ENCODE results near the gene SLC27A1.

SLC27A1 gene

GRCh38 chr19:17520865-17521264 is 50.5 kb downstream of the SLC27A1 start:
- ATAC-seq: no peak; the same call in 2 of the 3 replicates
- TF ChIP-seq PPARA (CRISPR knock-in tag; IDR thresholded peaks at IDR 0.05; ENCODE audit: borderline replicate concordance) (no peak), SNAI2 (CRISPR knock-in tag; IDR thresholded peaks at IDR 0.05) (no peak), ISL1 (CRISPR knock-in tag; IDR thresholded peaks at IDR 0.05) (no peak), ARNTL (CRISPR knock-in tag; IDR thresholded peaks at IDR 0.05; ENCODE audit: borderline replicate concordance, low read depth) (no peak), CSRNP3 (CRISPR knock-in tag; IDR thresholded peaks at IDR 0.05) (no peak), CSDC2 (CRISPR knock-in tag; IDR thresholded peaks at IDR 0.05) (no peak), ZC3H10 (CRISPR knock-in tag; IDR thresholded peaks at IDR 0.05) (no peak), ZFP30 (CRISPR knock-in tag; IDR thresholded peaks at IDR 0.05) (no peak), BACH2 (CRISPR knock-in tag; IDR thresholded peaks at IDR 0.05; ENCODE audit: borderline replicate concordance) (no peak), TOX (CRISPR knock-in tag; IDR thresholded peaks at IDR 0.05; ENCODE audit: borderline replicate concordance) (no peak), GLIS3 (CRISPR knock-in tag; IDR thresholded peaks at IDR 0.05) (no peak), POU6F1 (CRISPR knock-in tag; IDR thresholded peaks at IDR 0.05; ENCODE audit: borderline replicate concordance, low read depth) (no peak), CREB5 (CRISPR knock-in tag; IDR thresholded peaks at IDR 0.05; ENCODE audit: low read depth) (no peak), ZNF8 (CRISPR knock-in tag; IDR thresholded peaks at IDR 0.05) (no peak), ZFP3 (CRISPR knock-in tag; IDR thresholded peaks at IDR 0.05) (no peak), TSHZ2 (CRISPR knock-in tag; IDR thresholded peaks at IDR 0.05) (no peak), PATZ1 (CRISPR knock-in tag; IDR thresholded peaks at IDR 0.05; ENCODE audit: borderline replicate concordance) (no peak), ZNF565 (CRISPR knock-in tag; conservative IDR thresholded peaks at IDR 0.05; ENCODE audit: low read depth) (no peak), ESRRG (CRISPR knock-in tag; IDR thresholded peaks at IDR 0.05) (no peak), ZNF70 (CRISPR knock-in tag; IDR thresholded peaks at IDR 0.05) (no peak)

GRCh38 chr19:17522988-17523872 is 52.9 kb downstream of the SLC27A1 start:
- no peak; the same call in 1 of the 3 replicates for ATAC-seq
- TF ChIP-seq ARNTL (CRISPR knock-in tag; IDR thresholded peaks at IDR 0.05; ENCODE audit: borderline replicate concordance, low read depth) (no peak), CSRNP3 (CRISPR knock-in tag; IDR thresholded peaks at IDR 0.05) (no peak), ZC3H10 (CRISPR knock-in tag; IDR thresholded peaks at IDR 0.05) (no peak), ISL1 (CRISPR knock-in tag; IDR thresholded peaks at IDR 0.05) (no peak), ZFP30 (CRISPR knock-in tag; IDR thresholded peaks at IDR 0.05) (no peak), RARB (CRISPR knock-in tag; IDR thresholded peaks at IDR 0.05) (no peak), ZNF8 (CRISPR knock-in tag; IDR thresholded peaks at IDR 0.05) (no peak), POU6F1 (CRISPR knock-in tag; IDR thresholded peaks at IDR 0.05; ENCODE audit: borderline replicate concordance, low read depth) (no peak), TSHZ2 (CRISPR knock-in tag; IDR thresholded peaks at IDR 0.05) (no peak), BACH2 (CRISPR knock-in tag; IDR thresholded peaks at IDR 0.05; ENCODE audit: borderline replicate concordance) (no peak), ZNF565 (CRISPR knock-in tag; conservative IDR thresholded peaks at IDR 0.05; ENCODE audit: low read depth) (no peak), TCF4 (CRISPR knock-in tag; IDR thresholded peaks at IDR 0.05; ENCODE audit: borderline replicate concordance) (no peak), ZFP3 (CRISPR knock-in tag; IDR thresholded peaks at IDR 0.05) (no peak)
